ENCODE data around the gene CEP41.

- TF ChIP-seq CTCF (conservative IDR thresholded peaks at IDR 0.05) (no peak), ZFX (IDR thresholded peaks at IDR 0.05) (no peak)
Observed at GRCh38 chr7:130479716-130480400, 39.0 kb upstream of the CEP41 start.
